ENCODE results near the gene SNX13. TPM values are rescaled to one million over a fixed set of nuclear protein-coding genes. Genes with fewer than 3 reads are reported as not detected.

SNX13 gene
- total and polyA plus RNA-seq, 2 of the 4 experiments (the other 2 are of a cell fraction) = 9.0 to 24.9 TPM

- H4K91ac ChIP-seq (ENCODE audit: insufficient read depth, low read depth, low read length) = no peak overlapping the region
- POLR2A ChIA-PET (ENCODE audit: unreplicated experiment) = interaction anchor here (0.6 kb wide), 1 partner anchor 57 kb away, joined by 3 read pairs; no protein-coding TSS in a partner anchor
- peak overlapping the region; percentile 87 for H3K4me3 ChIP-seq (ENCODE audit: insufficient read depth, low read depth, low read length)
- H3K9me3 ChIP-seq (ENCODE audit: control insufficient read depth, insufficient read depth, low read length) = no peaks in the 10 kb centered on the region
- peak overlapping the region; percentile 84 for H2BK5ac ChIP-seq (ENCODE audit: low read depth, low read length, poor library complexity, severe bottlenecking)
- peak overlapping the region; percentile 54; the same call in 1 of the 2 replicates for H3K56ac ChIP-seq (ENCODE audit: extremely low read depth, insufficient read depth, low read length)
- dilution Hi-C loops (cut with HindIII; ENCODE audit: low sequenced_read_pairs, unreplicated experiment) (no loop called here), intact Hi-C loops (cut with micrococcal nuclease) (loop anchor here (1.0 kb wide), 1 partner anchor 170 kb away; no protein-coding TSS in a partner anchor), in situ Hi-C loops (cut with MboI; ENCODE audit: low sequenced_read_pairs) (no loop called here)
- H2AFZ ChIP-seq (replicated peaks; ENCODE audit: low read length, poor library complexity) = no peak overlapping the region
- peak overlapping the region; percentile 94; the same call in 1 of the 2 replicates for H3K27ac ChIP-seq (ENCODE audit: insufficient read depth, low read length)
- peak overlapping the region; percentile 100 for H3K23ac ChIP-seq (ENCODE audit: low read depth, low read length)
- no peak overlapping the region for H2AK9ac ChIP-seq (replicated peaks; ENCODE audit: low read depth, low read length, poor library complexity)
- BruUV-seq (replicated peaks) = no TSS peak
- H3K9ac ChIP-seq (ENCODE audit: low read depth, low read length) = peak overlapping the region; percentile 99
- H3K9me1 ChIP-seq (ENCODE audit: insufficient read depth, low read length) = no peaks in the 10 kb centered on the region
- no peak overlapping the region for H2BK15ac ChIP-seq (ENCODE audit: low read depth, low read length)
- H4K5ac ChIP-seq (ENCODE audit: low read depth, low read length) = peak overlapping the region; percentile 86; the same call in 1 of the 2 replicates
- ATAC-seq (ENCODE audit: low read depth) (no peak), DNase-seq (peak; percentile 30)
- CTCF ChIA-PET = no interaction called here
- H2BK120ac ChIP-seq (ENCODE audit: low read depth, low read length) = no peak overlapping the region
- peak overlapping the region; percentile 95 for H3K4me2 ChIP-seq (ENCODE audit: low read depth, low read length)
- H3K79me1 ChIP-seq (ENCODE audit: low read depth in 1 of 2, low read length in 2 of 2) = peaks cover 17 to 41% of the 10 kb centered on the region in 2 experiments
- H3K14ac ChIP-seq (replicated peaks; ENCODE audit: low read depth, low read length) = peak overlapping the region; percentile 100; the same call in 1 of the 2 replicates
- H3K36me3 ChIP-seq (ENCODE audit: control insufficient read depth, insufficient read depth, low read length) = no peaks in the 10 kb centered on the region
- WGBS, 2 experiments (ENCODE audit: extremely low coverage in 2 of 2, insufficient read length in 1 of 2) = no CpG with 5 or more reads among the region's 6 CpGs
- H3K4ac ChIP-seq (ENCODE audit: low read depth, low read length) = peak overlapping the region; percentile 95; the same call in 1 of the 2 replicates
- no peaks in the 10 kb centered on the region for H3K4me1 ChIP-seq (ENCODE audit: control insufficient read depth, insufficient read depth, low read length)
- TF ChIP-seq POLR2A (IDR thresholded peaks at IDR 0.05; ENCODE audit: low read depth, low read length) = no peak
- TF ChIP-seq RCOR1 (IDR thresholded peaks at IDR 0.05; ENCODE audit: insufficient replicate concordance, low read length) = no peak
- TF ChIP-seq FOS (IDR thresholded peaks at IDR 0.05; ENCODE audit: low read depth, low read length) = no peak
- TF ChIP-seq SMC3 (IDR thresholded peaks at IDR 0.05; ENCODE audit: low read depth, low read length) = no peak
- no peak for TF ChIP-seq MXI1 (IDR thresholded peaks at IDR 0.05; ENCODE audit: borderline replicate concordance, low read depth, low read length)
- no peak for TF ChIP-seq USF2 (IDR thresholded peaks at IDR 0.05; ENCODE audit: low read depth, low read length)
- H2BK20ac ChIP-seq (ENCODE audit: low read depth, low read length) = no peak overlapping the region
- H4K20me1 ChIP-seq (ENCODE audit: insufficient read depth, low read length) = peaks cover 6% of the 10 kb centered on the region
- no peak overlapping the region for H3K18ac ChIP-seq (ENCODE audit: low read depth, low read length)
- H4K8ac ChIP-seq (ENCODE audit: low read depth in 2 of 2, low read length in 2 of 2) = peak overlapping the region; percentile 59 to 94; a peak in 3 of 4 replicates
- H3K27me3 ChIP-seq (ENCODE audit: control insufficient read depth, insufficient read depth, low read length) = no peaks in the 10 kb centered on the region
- H2AK5ac ChIP-seq (ENCODE audit: low read depth, low read length) = peak overlapping the region; percentile 40; the same call in 1 of the 2 replicates
Measured at GRCh38 chr7:17939211-17939605, 1.1 kb downstream of the SNX13 start.
